GM21360 (cell line): Measurements from ENCODE around the gene PCDHA1.
"Not testable (repeated sequence)": the region's sequence is repeated elsewhere in the genome, so short reads cannot be mapped to it uniquely, and the experiment has no call there.

Source experiments
- ATAC-seq: cut with Tn5 transposase; IDR thresholded peaks from one replicate; pipeline ENCODE4 v1.9.1; 2021; ENCODE audit warnings: mild to moderate bottlenecking, moderate library complexity; ENCODE audit not compliant: unreplicated experiment

PCDHA1 gene

DNA sequence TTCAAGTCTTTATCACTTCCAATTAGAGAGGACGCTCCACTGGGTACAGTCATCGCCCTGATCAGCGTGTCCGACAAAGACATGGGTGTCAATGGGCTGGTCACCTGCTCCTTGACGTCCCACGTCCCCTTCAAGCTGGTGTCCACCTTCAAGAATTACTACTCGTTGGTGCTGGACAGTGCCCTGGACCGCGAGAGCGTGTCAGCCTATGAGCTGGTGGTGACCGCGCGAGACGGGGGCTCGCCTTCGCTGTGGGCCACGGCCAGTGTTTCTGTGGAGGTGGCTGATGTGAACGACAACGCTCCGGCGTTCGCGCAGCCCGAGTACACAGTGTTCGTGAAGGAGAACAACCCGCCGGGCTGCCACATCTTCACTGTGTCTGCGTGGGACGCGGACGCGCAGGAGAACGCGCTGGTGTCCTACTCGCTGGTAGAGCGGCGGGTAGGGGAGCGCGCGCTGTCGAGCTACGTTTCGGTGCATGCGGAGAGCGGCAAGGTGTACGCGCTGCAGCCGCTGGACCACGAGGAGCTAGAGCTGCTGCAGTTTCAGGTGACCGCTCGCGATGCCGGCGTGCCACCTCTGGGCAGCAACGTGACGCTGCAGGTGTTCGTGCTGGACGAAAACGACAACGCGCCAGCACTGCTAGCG lies 22.4 kb downstream of the PCDHA1 start:
- not testable (repeated sequence) for ATAC-seq

DNA sequence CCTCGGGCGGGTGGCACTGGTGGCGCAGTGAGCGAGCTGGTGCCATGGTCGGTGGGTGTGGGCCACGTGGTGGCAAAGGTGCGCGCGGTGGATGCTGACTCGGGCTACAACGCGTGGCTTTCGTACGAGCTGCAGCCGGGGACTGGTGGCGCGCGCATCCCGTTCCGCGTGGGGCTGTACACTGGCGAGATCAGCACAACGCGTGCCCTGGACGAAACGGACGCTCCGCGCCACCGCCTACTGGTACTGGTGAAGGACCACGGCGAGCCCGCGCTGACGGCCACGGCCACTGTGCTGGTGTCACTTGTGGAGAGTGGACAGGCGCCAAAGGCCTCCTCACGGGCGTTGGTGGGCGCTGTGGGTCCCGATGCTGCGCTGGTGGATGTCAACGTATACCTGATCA lies 22.9 kb downstream of the PCDHA1 start:
- no peak for ATAC-seq

DNA sequence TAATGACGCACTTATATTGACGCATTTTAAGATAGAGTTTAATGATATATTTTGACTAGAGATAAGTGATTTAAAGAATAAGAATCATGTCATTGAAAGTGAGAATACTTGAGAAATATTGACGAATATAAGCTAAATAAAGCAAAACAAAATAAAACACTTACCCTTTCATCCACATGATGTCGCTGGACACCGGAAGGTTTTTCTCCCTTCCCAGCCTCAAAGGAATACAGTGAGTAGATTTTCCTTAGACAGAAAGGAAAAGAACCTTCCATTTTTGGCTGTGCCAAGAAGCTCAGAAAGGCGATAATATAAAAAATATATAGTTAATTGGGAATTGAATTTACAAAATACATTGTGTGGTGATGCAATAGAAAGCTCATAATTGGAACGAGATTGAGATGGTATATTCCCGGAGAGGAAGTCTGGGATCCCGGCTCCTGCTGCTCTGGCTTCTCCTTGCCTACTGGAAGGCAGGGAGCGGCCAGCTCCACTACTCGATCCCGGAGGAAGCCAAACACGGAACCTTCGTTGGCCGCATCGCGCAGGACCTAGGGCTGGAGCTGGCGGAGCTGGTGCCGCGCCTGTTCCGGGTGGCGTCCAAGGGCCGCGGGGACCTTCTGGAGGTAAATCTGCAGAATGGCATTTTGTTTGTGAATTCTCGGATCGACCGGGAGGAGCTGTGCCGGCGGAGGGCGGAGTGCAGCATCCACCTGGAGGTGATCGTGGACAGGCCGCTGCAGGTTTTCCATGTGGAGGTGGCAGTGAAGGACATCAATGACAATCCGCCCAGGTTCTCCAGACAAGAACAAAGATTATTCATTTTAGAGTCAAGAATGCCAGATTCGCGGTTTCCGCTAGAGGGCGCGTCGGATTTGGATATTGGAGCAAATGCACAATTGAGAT lies 35.7 kb downstream of the PCDHA1 start, which contains the start of gene PCDHA5:
TSS of gene PCDHA5 (plus strand) at position 239 of the 906 bp plus-strand sequence.
- no peak for ATAC-seq

DNA sequence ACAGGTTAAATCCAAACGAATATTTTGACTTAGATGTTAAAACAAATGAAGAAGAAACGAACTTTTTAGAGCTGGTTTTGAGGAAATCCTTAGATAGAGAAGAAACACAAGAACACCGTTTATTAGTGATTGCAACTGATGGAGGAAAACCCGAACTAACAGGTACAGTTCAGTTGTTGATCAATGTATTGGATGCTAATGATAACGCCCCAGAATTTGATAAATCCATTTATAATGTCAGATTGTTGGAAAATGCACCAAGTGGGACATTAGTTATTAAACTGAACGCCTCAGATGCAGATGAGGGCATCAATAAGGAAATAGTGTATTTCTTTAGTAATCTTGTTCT lies 36.3 kb downstream of the PCDHA1 start:
- ATAC-seq: no peak

DNA sequence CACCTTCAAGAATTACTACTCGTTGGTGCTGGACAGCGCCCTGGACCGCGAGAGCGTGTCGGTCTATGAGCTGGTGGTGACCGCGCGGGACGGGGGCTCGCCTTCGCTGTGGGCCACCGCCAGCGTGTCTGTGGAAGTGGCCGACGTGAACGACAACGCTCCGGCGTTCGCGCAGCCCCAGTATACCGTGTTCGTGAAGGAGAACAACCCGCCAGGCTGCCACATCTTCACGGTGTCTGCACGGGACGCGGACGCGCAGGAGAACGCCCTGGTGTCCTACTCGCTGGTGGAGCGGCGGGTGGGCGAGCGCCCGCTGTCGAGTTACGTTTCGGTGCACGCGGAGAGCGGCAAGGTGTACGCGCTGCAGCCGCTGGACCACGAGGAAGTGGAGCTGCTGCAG lies 37.0 kb downstream of the PCDHA1 start:
- ATAC-seq: not testable (repeated sequence)

DNA sequence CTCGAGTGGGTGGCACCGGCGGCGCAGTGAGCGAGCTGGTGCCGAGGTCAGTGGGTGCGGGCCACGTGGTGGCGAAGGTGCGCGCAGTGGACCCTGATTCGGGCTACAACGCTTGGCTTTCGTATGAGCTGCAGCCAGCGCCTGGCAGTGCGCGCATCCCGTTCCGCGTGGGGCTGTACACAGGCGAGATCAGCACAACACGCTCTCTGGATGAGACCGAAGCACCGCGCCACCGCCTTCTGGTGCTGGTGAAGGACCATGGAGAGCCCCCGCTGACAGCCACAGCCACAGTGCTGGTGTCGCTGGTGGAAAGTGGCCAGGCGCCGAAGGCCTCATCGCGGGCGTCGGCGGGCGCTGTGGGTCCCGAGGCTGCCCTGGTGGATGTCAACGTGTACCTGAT lies 37.5 kb downstream of the PCDHA1 start:
- no peak for ATAC-seq

DNA sequence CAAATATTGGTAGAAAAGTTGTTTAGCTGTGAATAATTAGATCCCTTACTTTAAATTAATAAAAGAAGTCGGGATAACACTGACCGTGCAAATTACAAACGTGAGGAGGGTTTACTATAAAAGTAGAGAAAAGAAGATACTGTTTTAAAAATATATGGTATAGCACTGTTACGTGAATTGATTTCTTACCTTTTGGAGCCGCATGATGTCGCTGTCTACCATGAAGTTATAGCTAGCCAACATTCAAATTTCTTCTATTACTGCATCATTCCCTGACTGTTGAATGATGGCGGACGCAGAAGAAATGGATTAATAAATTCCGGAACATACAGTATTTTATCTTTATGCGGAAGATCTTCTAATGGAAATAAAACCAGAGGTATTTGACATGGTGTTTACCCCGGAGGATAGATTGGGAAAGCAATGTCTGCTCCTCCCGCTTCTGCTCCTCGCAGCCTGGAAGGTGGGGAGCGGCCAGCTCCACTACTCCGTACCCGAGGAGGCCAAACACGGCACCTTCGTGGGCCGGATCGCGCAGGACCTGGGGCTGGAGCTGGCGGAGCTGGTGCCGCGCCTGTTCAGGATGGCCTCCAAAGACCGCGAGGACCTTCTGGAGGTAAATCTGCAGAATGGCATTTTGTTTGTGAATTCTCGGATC lies 41.9 kb downstream of the PCDHA1 start, which contains the start of gene PCDHA6:
TSS of gene PCDHA6 (plus strand) at position 257 of the 658 bp plus-strand sequence. CDS start at position 389, 132 bp downstream.
- no peak for ATAC-seq

DNA sequence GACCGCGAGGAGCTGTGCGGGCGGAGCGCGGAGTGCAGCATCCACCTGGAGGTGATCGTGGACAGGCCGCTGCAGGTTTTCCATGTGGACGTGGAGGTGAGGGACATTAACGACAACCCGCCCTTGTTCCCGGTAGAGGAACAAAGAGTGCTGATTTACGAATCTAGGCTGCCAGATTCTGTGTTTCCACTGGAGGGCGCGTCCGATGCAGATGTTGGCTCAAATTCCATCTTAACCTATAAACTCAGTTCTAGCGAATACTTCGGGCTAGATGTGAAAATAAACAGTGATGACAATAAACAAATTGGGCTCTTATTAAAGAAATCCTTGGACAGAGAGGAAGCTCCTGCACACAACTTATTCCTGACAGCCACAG lies 42.4 kb downstream of the PCDHA1 start:
- ATAC-seq: no peak

DNA sequence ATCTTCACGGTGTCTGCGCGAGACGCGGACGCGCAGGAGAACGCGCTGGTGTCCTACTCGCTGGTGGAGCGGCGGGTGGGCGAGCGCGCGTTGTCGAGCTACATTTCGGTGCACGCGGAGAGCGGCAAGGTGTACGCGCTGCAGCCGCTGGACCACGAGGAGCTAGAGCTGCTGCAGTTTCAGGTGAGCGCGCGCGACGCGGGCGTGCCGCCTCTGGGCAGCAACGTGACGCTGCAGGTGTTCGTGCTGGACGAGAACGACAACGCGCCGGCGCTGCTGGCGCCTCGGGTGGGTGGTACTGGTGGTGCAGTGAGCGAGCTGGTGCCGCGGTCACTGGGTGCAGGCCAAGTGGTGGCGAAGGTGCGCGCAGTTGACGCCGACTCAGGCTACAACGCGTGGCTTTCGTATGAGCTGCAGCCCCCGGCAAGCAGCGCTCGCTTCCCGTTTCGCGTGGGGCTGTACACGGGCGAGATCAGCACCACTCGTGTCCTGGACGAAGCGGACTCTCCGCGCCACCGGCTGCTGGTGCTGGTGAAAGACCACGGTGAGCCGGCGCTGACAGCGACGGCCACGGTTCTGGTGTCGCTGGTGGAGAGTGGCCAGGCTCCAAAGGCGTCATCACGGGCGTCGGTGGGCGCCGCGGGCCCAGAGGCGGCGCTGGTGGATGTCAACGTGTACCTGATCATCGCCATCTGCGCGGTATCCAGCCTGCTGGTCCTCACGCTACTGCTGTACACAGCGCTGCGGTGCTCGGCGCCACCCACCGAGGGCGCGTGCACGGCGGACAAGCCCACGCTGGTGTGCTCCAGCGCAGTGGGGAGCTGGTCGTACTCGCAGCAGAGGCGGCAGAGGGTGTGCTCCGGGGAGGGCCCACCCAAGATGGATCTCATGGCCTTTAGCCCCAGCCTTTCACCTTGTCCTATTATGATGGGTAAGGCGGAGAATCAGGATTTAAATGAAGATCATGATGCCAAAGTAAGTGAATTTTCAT lies 43.9 kb downstream of the PCDHA1 start:
- not testable (repeated sequence) for ATAC-seq

DNA sequence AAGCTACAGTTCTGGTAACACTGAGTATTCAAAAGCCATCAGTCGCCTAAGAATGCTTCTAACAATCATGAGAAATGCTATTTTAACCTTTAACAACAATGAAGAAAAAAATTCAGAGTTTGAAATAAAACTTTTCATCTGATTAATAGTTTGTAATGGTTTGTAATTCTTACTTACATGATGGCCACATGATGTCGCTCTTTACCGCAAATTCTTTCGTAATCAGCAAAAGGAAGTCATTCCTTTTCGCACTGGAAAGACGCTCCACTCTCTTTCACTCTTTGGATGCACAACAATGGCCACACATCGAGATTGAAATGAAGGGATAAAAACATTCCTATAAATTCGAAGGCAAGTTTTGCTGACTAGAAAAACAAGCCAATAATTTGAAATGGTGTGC lies 48.1 kb downstream of the PCDHA1 start, which contains the start of gene PCDHA7:
TSS of gene PCDHA7 (plus strand) at position 277 of the 400 bp plus-strand sequence. CDS start at position 392, 115 bp downstream.
- no peak for ATAC-seq

DNA sequence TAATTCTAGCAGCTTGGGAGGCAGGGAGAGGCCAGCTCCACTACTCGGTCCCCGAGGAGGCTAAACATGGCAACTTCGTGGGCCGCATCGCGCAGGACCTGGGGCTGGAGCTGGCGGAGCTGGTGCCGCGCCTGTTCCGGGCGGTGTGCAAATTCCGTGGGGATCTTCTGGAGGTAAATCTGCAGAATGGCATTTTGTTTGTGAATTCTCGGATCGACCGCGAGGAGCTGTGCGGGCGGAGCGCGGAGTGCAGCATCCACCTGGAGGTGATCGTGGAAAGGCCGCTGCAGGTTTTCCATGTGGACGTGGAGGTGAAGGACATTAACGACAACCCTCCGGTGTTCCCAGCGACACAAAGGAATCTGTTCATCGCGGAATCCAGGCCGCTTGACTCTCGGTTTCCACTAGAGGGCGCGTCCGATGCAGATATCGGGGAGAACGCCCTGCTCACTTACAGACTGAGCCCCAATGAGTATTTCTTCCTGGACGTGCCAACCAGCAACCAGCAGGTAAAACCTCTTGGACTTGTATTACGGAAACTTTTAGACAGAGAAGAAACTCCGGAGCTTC lies 48.6 kb downstream of the PCDHA1 start:
- ATAC-seq: not testable (repeated sequence)

DNA sequence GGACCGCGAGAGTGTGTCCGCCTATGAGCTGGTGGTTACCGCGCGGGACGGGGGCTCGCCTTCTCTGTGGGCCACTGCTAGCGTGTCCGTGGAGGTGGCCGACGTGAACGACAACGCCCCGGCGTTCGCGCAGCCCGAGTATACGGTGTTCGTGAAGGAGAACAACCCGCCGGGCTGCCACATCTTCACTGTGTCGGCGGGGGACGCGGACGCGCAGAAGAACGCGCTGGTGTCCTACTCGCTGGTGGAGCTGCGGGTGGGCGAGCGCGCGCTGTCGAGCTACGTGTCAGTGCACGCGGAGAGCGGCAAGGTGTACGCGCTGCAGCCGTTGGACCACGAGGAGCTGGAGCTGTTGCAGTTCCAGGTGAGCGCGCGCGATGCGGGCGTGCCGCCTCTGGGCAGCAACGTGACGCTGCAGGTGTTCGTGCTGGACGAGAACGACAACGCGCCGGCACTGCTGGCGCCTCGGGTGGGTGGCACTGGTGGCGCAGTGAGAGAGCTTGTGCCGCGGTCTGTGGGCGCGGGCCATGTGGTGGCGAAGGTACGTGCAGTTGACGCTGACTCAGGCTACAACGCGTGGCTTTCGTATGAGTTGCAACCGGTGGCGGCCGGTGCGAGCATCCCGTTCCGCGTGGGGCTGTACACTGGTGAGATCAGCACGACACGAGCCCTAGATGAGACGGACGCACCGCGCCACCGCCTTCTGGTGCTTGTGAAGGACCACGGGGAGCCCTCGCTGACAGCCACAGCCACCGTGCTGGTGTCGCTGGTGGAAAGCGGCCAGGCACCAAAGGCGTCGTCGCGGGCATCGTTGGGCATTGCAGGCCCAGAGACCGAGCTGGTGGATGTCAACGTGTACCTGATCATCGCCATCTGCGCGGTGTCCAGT lies 49.9 kb downstream of the PCDHA1 start:
- no peak for ATAC-seq

DNA sequence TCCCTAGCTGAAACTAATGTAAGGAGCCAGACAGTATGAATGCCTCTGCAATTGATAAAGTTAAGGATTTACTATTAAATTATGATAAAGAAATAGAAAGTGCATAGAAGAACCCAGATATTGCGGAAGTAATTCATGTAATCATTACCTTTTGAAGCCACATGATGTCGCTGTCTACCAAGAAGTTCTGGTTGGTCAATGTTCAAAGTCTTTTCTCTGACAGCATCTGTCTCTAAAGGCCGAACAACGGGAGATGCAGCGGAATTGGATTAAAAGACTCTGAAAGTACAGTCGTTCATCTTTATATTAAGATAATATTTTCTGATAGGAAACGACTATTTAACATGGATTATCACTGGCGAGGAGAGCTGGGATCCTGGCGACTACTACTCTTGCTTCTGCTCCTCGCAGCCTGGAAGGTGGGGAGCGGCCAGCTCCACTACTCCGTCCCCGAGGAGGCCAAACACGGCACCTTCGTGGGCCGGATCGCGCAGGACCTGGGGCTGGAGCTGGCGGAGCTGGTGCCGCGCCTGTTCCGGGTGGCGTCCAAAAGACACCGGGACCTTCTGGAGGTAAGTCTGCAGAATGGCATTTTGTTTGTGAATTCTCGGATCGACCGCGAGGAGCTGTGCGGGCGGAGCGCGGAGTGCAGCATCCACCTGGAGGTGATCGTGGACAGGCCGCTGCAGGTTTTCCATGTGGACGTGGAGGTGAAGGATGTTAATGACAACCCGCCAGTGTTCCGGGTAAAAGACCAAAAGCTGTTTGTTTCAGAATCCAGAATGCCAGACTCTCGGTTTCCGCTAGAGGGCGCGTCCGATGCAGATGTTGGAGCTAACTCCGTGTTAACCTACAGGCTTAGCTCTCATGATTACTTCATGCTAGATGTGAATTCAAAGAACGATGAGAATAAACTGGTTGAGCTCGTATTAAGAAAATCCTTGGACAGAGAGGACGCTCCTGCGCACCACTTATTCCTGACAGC lies 55.3 kb downstream of the PCDHA1 start, which contains the start of gene PCDHA8:
TSS of gene PCDHA8 (plus strand) at position 210 of the 985 bp plus-strand sequence. CDS start at position 345, 135 bp downstream.
- no peak for ATAC-seq

DNA sequence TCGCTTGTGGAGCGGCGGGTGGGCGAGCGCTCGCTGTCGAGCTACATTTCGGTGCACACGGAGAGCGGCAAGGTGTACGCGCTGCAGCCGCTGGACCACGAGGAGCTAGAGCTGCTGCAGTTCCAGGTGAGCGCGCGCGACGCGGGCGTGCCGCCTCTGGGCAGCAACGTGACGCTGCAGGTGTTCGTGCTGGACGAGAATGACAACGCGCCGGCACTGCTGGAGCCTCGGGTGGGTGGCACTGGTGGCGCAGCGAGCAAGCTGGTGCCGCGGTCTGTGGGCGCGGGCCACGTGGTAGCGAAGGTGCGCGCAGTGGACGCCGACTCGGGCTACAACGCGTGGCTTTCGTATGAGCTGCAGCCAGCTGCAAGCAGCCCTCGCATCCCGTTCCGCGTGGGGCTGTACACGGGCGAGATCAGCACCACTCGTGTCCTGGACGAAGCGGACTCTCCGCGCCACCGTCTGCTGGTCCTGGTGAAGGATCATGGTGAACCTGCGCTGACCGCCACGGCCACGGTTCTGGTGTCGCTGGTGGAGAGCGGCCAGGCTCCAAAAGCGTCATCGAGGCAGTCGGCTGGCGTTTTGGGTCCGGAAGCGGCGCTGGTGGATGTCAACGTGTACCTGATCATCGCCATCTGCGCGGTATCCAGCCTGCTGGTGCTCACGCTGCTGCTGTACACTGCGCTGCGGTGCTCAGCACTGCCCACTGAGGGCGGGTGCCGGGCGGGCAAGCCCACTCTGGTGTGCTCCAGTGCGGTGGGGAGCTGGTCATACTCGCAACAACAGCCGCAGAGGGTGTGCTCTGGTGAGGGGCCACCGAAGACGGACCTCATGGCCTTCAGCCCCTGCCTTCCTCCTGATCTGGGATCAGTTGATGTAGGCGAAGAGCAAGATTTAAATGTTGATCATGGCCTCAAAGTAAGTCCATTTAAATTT lies 57.1 kb downstream of the PCDHA1 start:
- ATAC-seq: no peak

DNA sequence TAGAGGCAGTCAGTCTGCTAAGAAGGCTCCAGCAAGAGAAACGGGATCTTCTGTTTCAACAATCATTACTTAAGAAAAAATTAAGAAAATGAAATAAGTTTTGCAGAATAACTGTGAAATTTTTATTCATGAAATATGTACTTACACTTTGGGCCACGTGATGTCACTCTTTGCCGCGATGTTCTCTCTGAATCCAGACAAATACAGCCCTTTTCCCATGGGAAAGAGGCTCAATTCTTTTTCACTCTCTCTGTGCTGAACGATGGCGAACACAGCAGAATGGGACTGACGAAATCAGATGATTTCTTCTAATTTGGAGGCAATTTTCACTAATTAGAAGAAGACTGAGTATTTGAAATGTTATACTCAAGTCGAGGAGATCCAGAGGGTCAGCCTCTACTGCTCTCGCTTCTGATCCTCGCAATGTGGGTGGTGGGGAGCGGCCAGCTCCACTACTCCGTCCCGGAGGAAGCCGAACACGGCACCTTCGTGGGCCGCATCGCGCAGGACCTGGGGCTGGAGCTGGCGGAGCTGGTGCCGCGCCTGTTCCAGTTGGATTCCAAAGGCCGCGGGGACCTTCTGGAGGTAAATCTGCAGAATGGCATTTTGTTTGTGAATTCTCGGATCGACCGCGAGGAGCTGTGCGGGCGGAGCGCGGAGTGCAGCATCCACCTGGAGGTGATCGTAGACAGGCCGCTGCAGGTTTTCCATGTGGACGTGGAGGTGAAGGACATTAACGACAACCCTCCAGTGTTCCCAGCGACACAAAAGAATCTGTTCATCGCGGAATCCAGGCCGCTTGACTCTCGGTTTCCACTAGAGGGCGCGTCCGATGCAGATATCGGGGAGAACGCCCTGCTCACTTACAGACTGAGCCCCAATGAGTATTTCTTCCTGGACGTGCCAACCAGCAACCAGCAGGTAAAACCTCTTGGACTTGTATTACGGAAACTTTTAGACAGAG lies 62.5 kb downstream of the PCDHA1 start, which contains the start of gene PCDHA9:
TSS of gene PCDHA9 (plus strand) at position 244 of the 964 bp plus-strand sequence. CDS start at position 358, 114 bp downstream.
- not testable (repeated sequence) for ATAC-seq
